ENCODE results near the gene HLA-B. TPM values are rescaled to one million over a fixed set of nuclear protein-coding genes. Genes with fewer than 3 reads are reported as not detected.

The HLA-B gene
- total and polyA plus RNA-seq, 4 donors, result 209 to 1,392 (median 538) TPM

- no peak overlapping the region for H3K4me3 ChIP-seq (ENCODE audit: low read length in 2 of 2)
- intact Hi-C loops (cut with DNase I), result loop anchor here in 1 of 2 donors (5.0 kb wide), 1 partner anchor 86 kb away; the partner anchor contains the start of gene HLA-C
- H3K9me3 ChIP-seq (ENCODE audit: control insufficient read depth, low read length), result no peaks in the 10 kb centered on the region
- no peaks in the 10 kb centered on the region for H3K4me1 ChIP-seq (ENCODE audit: control insufficient read depth in 1 of 2, insufficient read depth in 2 of 2, low read length in 2 of 2)
- DNase-seq (no peak), ATAC-seq (ENCODE audit: low FRiP score) (no peak)
- H3K27me3 ChIP-seq (ENCODE audit: control insufficient read depth in 1 of 2, insufficient read depth in 2 of 2, low read length in 1 of 2), result no peaks in the 10 kb centered on the region
- no peak overlapping the region for H3K27ac ChIP-seq (ENCODE audit: low read depth in 1 of 2, low read length in 2 of 2)
- 38 to 42% methylated on average over 4 of the region's 4 CpGs for WGBS, 2 donors
- H3K36me3 ChIP-seq (ENCODE audit: control insufficient read depth in 1 of 2, insufficient read depth in 2 of 2, low read length in 1 of 2), result no peaks in the 10 kb centered on the region
Measured at GRCh38 chr6:31358302-31358701, 1.3 kb upstream of the HLA-B start.

GRCh38 chr6:31357886-31358285 lies 907 bp upstream of the HLA-B start:
- H3K4me1 ChIP-seq (ENCODE audit: control insufficient read depth in 1 of 2, insufficient read depth in 2 of 2, low read length in 2 of 2), result no peaks in the 10 kb centered on the region
- no peaks in the 10 kb centered on the region for H3K9me3 ChIP-seq (ENCODE audit: control insufficient read depth, low read length)
- intact Hi-C loops (cut with DNase I), result loop anchor here in 1 of 2 donors (5.0 kb wide), 1 partner anchor 86 kb away; the partner anchor contains the start of gene HLA-C
- WGBS, 2 donors, result 41 to 50% methylated on average over 6 of the region's 6 CpGs
- no peak overlapping the region for H3K27ac ChIP-seq (ENCODE audit: low read depth in 1 of 2, low read length in 2 of 2)
- DNase-seq, result no peak
- no peaks in the 10 kb centered on the region for H3K36me3 ChIP-seq (ENCODE audit: control insufficient read depth in 1 of 2, insufficient read depth in 2 of 2, low read length in 1 of 2)
- no peak overlapping the region for H3K4me3 ChIP-seq (ENCODE audit: low read length in 2 of 2)
- no peak for ATAC-seq (ENCODE audit: low FRiP score)
- no peaks in the 10 kb centered on the region for H3K27me3 ChIP-seq (ENCODE audit: control insufficient read depth in 1 of 2, insufficient read depth in 2 of 2, low read length in 1 of 2)

GRCh38 chr6:31356216-31356945 lies 598 bp downstream of the HLA-B start:
- peak overlapping the region; percentile 4 to 97 for H3K4me3 ChIP-seq (ENCODE audit: low read length in 2 of 2)
- H3K36me3 ChIP-seq (ENCODE audit: control insufficient read depth in 1 of 2, insufficient read depth in 2 of 2, low read length in 1 of 2), result no peaks in the 10 kb centered on the region
- H3K27me3 ChIP-seq (ENCODE audit: control insufficient read depth in 1 of 2, insufficient read depth in 2 of 2, low read length in 1 of 2), result no peaks in the 10 kb centered on the region
- intact Hi-C loops (cut with DNase I), result loop anchor here in 1 of 2 donors (5.0 kb wide), 1 partner anchor 84 kb away; the partner anchor contains the start of gene HLA-C
- no peak overlapping the region for H3K27ac ChIP-seq (ENCODE audit: low read depth in 1 of 2, low read length in 2 of 2)
- ATAC-seq (ENCODE audit: low FRiP score), result peak; percentile 68
- H3K4me1 ChIP-seq (ENCODE audit: control insufficient read depth in 1 of 2, insufficient read depth in 2 of 2, low read length in 2 of 2), result no peaks in the 10 kb centered on the region
- WGBS, 2 donors, result 4 to 5% methylated on average over 44 to 79 of the region's 83 CpGs
- peak in 1 of 2 donors; percentile 86 for DNase-seq
- no peaks in the 10 kb centered on the region for H3K9me3 ChIP-seq (ENCODE audit: control insufficient read depth, low read length)

- Histone ChIP-seq H3K9me3 (ENCODE audit: control insufficient read depth, low read length) (no peaks in the 10 kb centered on the region), H3K36me3 (ENCODE audit: control insufficient read depth in 1 of 2, insufficient read depth in 2 of 2, low read length in 1 of 2) (no peaks in the 10 kb centered on the region), H3K27me3 (ENCODE audit: control insufficient read depth in 1 of 2, insufficient read depth in 2 of 2, low read length in 1 of 2) (no peaks in the 10 kb centered on the region), H3K27ac (ENCODE audit: low read depth in 1 of 2, low read length in 2 of 2) (no peak overlapping the region), H3K4me1 (ENCODE audit: control insufficient read depth in 1 of 2, insufficient read depth in 2 of 2, low read length in 2 of 2) (no peaks in the 10 kb centered on the region), H3K4me3 (ENCODE audit: low read length in 2 of 2) (no peak overlapping the region)
- ATAC-seq (ENCODE audit: low FRiP score) (no peak), DNase-seq (no peak)
- intact Hi-C loops (cut with DNase I), result loop anchor here in 1 of 2 donors (5.0 kb wide), 1 partner anchor 83 kb away; the partner anchor contains the start of gene HLA-C
- 80 to 90% methylated on average over 5 of the region's 5 CpGs for WGBS, 2 donors
Measured at GRCh38 chr6:31355583-31355948, 1.4 kb downstream of the HLA-B start.

GRCh38 chr6:31354864-31355582 lies 2.0 kb downstream of the HLA-B start:
- H3K4me1 ChIP-seq (ENCODE audit: control insufficient read depth in 1 of 2, insufficient read depth in 2 of 2, low read length in 2 of 2), result no peaks in the 10 kb centered on the region
- intact Hi-C loops (cut with DNase I), result loop anchor here in 1 of 2 donors (5.0 kb wide), 1 partner anchor 83 kb away; the partner anchor contains the start of gene HLA-C
- no peaks in the 10 kb centered on the region for H3K36me3 ChIP-seq (ENCODE audit: control insufficient read depth in 1 of 2, insufficient read depth in 2 of 2, low read length in 1 of 2)
- ATAC-seq (ENCODE audit: low FRiP score) (no peak), DNase-seq (no peak)
- no peak overlapping the region for H3K4me3 ChIP-seq (ENCODE audit: low read length in 2 of 2)
- no peaks in the 10 kb centered on the region for H3K9me3 ChIP-seq (ENCODE audit: control insufficient read depth, low read length)
- H3K27ac ChIP-seq (ENCODE audit: low read depth in 1 of 2, low read length in 2 of 2), result no peak overlapping the region
- 72 to 77% methylated on average over 11 of the region's 11 CpGs for WGBS, 2 donors
- H3K27me3 ChIP-seq (ENCODE audit: control insufficient read depth in 1 of 2, insufficient read depth in 2 of 2, low read length in 1 of 2), result no peaks in the 10 kb centered on the region

- H3K9me3 ChIP-seq (ENCODE audit: control insufficient read depth, low read length), result no peaks in the 10 kb centered on the region
- no peak overlapping the region for H3K4me3 ChIP-seq (ENCODE audit: low read length in 2 of 2)
- no peaks in the 10 kb centered on the region for H3K36me3 ChIP-seq (ENCODE audit: control insufficient read depth in 1 of 2, insufficient read depth in 2 of 2, low read length in 1 of 2)
- 71 to 76% methylated on average over 10 to 11 of the region's 11 CpGs for WGBS, 2 donors
- no peak overlapping the region for H3K27ac ChIP-seq (ENCODE audit: low read depth in 1 of 2, low read length in 2 of 2)
- DNase-seq (no peak), ATAC-seq (ENCODE audit: low FRiP score) (no peak)
- no peaks in the 10 kb centered on the region for H3K27me3 ChIP-seq (ENCODE audit: control insufficient read depth in 1 of 2, insufficient read depth in 2 of 2, low read length in 1 of 2)
- no peaks in the 10 kb centered on the region for H3K4me1 ChIP-seq (ENCODE audit: control insufficient read depth in 1 of 2, insufficient read depth in 2 of 2, low read length in 2 of 2)
- intact Hi-C loops (cut with DNase I), result no loop called here
Measured at GRCh38 chr6:31354158-31354863, 2.7 kb downstream of the HLA-B start.

GRCh38 chr6:31353384-31353945 lies 3.5 kb downstream of the HLA-B start:
- no peaks in the 10 kb centered on the region for H3K27me3 ChIP-seq (ENCODE audit: control insufficient read depth in 1 of 2, insufficient read depth in 2 of 2, low read length in 1 of 2)
- H3K36me3 ChIP-seq (ENCODE audit: control insufficient read depth in 1 of 2, insufficient read depth in 2 of 2, low read length in 1 of 2), result no peaks in the 10 kb centered on the region
- H3K9me3 ChIP-seq (ENCODE audit: control insufficient read depth, low read length), result no peaks in the 10 kb centered on the region
- no peaks in the 10 kb centered on the region for H3K4me1 ChIP-seq (ENCODE audit: control insufficient read depth in 1 of 2, insufficient read depth in 2 of 2, low read length in 2 of 2)
- ATAC-seq (ENCODE audit: low FRiP score) (no peak), DNase-seq (no peak)
- WGBS, 2 donors, result 68 to 72% methylated on average over 6 of the region's 6 CpGs
- intact Hi-C loops (cut with DNase I), result no loop called here
- no peak overlapping the region for H3K4me3 ChIP-seq (ENCODE audit: low read length in 2 of 2)
- H3K27ac ChIP-seq (ENCODE audit: low read depth in 1 of 2, low read length in 2 of 2), result no peak overlapping the region

- Histone ChIP-seq H3K9me3 (ENCODE audit: control insufficient read depth, low read length) (no peaks in the 10 kb centered on the region), H3K4me3 (ENCODE audit: low read length in 2 of 2) (no peak overlapping the region), H3K4me1 (ENCODE audit: control insufficient read depth in 1 of 2, insufficient read depth in 2 of 2, low read length in 2 of 2) (no peaks in the 10 kb centered on the region), H3K27ac (ENCODE audit: low read depth in 1 of 2, low read length in 2 of 2) (no peak overlapping the region), H3K27me3 (ENCODE audit: control insufficient read depth in 1 of 2, insufficient read depth in 2 of 2, low read length in 1 of 2) (no peaks in the 10 kb centered on the region), H3K36me3 (ENCODE audit: control insufficient read depth in 1 of 2, insufficient read depth in 2 of 2, low read length in 1 of 2) (no peaks in the 10 kb centered on the region)
- DNase-seq (no peak), ATAC-seq (ENCODE audit: low FRiP score) (no peak)
- intact Hi-C loops (cut with DNase I), result no loop called here
- WGBS, 2 donors, result 56 to 77% methylated on average over 6 of the region's 6 CpGs
Measured at GRCh38 chr6:31352683-31353383, 4.1 kb downstream of the HLA-B start.

Data from aorta (tissue), 5 donors.